HG02981 (cell line): Measurements from ENCODE around the gene TMEM184C.

Experiments
- ATAC-seq: cut with Tn5 transposase; IDR thresholded peaks from one replicate; pipeline ENCODE4 v1.9.1; 2021; ENCODE audit warnings: mild to moderate bottlenecking, moderate library complexity; ENCODE audit not compliant: unreplicated experiment

TMEM184C gene

DNA sequence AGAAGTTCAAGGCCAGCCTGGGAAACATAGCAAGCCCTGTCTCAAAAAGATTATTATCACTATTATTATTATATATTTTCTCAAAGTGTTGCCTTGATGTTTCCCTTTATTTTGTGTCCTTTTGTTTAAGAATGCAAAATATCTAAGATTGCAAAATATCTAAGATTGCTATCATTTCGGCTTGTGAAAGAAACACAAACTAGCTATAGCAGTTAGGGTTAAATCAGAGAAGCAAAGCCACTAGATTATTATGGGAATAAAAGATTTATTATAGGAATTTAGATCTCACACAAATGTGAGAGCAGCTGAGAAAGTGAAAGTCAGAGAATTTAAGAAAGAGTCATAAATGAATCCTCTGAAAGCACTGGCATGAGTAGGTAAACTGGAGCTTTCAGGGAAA is 18.0 kb upstream of the TMEM184C start:
- ATAC-seq = no peak

DNA sequence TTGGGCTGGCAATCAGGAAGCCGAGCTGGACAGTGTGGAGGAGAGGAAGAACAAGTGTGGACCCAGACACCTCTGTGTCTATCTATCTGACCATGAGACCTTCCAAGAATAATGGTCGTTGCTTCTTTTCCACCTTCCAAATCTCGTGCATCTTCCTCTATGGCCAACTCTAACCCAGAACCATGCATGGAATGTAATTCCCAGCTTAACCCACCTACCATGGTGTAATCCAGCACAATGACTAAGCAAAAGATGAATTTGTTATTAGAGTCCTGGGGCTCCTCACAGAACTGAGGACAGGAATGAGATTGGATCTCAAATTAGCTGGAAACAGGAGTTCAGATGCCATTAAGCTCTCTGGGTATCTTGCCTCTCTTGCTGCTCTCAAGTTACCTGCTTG is 17.4 kb upstream of the TMEM184C start:
- ATAC-seq = no peak

DNA sequence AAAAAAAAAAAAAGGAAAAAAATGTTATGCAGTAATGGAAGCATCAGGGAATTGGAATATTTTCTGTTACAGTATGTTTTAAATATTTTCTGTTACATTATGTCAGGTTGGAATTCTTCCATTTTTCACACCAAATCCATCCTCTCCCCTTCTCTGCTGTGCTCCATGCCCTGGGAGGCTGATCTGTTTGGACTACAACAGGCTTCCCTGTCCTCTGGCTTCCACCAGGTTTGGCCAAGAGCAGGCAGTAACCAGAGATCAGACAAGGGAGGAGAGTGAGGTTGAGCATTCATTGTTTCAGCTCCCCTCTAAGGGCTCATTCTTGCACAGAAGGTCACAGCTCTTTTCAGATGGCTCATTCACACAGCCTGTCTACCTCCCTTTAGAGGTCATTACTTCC is 11.7 kb upstream of the TMEM184C start:
- no peak for ATAC-seq

DNA sequence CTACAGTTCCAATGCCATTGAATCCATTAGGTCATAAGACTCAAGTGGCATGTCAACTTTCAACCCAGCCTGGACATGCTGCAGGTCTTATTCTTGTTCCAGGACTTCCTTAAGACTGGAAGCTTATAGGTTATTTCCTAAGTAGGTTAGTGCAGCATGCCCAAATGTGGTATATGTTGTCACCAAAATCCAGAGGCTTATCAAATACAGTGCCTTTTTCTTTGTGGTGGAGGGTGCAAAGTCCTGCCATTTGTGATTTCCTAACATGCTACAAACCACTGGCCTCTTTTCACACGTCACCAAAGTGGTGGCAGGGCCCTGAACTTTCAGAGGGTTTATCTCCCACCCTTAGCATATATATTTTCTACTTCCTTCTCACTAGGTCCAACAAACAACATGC is 9.7 kb upstream of the TMEM184C start:
- ATAC-seq = no peak

DNA sequence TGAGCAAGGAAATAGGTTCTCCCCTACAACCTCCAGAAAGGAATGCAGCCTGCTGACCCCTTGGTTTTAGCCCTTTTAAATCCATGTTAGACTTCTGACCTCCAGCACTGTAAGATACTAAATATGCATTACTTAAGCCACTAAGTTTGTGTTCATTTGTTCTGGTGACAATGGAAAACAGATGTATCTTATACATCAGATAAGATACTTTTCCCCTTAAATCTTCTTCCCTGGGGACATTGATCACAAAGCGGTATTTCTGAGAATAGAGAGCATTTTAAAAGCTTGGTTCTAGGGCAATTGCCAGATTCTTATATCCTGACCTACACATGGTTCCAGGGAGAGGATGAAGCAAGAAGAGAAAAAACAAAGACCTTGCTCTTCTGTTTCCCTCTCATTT is 6.5 kb upstream of the TMEM184C start:
- ATAC-seq = no peak

DNA sequence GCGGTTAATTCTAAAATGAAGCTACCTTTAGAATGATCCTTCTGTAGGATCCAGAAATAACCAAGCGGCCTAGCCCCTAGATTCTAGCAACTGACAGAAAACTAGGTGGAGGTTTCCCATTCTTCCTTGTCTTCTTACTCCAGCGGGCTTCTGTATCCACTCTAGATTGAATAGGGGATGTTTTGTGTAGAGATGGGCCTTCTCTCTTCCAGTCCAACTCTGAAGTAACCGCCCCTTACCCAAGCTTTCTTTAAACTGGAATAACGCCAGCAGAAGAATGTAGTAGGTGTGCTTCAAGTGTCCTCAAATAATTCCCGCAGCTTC is 386 bp upstream of the TMEM184C start:
- peak; percentile 7 for ATAC-seq

DNA sequence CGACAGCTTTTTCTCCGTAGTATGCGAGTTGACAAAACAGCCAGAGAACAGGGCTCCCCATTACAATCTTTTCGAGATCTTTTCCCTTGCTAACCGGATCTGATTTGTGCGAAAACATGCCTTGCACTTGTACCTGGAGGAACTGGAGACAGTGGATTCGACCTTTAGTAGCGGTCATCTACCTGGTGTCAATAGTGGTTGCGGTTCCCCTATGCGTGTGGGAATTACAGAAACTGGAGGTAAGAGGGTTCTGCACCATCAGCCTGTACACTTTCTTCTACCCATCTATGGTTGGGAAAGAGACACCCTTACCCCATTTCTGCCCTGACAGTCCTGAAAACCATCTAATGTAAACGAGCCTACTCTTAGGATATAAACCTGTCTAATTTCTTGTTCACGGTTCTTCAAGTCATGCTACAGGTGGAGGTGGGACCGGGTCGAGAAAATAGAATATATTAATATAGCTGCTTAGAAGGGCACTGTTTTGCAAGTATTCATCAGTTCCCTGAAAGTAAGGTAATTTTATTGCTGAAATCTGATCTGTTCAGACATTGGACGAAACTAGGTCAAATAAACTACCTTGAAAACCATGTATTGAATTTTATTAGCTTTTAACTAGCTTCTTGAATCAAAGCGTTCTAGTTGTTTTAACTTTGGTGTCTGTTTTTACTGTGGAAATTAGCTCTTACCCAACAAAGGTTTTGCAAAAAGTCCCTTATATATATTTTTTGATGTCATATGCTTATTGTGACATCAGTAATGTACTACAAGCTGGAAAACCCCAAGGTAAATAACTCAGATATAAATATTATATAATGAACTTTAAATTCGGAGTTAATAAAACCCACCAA is 869 bp downstream of the TMEM184C start:
- peak; percentile 15 for ATAC-seq

DNA sequence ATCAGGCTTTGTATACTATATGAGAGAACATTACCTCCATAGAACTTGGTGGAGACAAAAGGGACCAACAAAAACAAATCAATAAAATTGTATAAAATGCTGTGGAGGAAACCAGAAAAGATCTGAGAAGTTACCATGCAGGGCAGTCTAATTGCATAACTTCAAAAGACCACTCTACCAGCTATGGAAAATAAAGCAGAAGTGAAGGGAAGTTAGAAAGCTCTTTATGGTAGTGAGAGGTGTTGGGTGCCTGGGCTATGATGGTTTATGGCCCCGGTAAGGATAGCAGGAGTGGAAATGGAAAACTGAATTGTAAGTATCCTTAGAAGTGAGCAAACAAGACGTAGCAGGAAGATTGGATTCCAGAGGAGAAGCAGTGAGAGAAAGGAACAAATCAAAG is 3.1 kb downstream of the TMEM184C start:
- ATAC-seq = no peak

DNA sequence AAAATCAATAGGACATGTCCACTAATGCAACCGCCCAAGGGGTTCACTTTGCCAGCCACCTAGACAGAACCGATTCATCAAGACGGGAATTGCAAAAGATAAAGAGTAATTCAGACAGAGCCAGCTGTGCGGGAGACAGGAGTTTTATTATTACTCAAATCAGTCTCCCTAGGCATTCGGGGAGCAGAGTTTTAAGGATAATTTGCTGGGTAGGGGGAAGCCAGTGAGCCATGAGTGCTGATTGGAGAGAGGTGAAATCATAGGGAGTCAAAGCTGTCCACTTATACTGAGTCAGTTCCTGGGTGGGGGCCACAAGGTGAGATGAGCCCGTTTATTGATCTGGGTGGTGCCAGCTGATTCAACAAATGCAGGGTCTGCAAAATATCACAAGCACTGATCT is 8.5 kb downstream of the TMEM184C start:
- ATAC-seq = no peak

DNA sequence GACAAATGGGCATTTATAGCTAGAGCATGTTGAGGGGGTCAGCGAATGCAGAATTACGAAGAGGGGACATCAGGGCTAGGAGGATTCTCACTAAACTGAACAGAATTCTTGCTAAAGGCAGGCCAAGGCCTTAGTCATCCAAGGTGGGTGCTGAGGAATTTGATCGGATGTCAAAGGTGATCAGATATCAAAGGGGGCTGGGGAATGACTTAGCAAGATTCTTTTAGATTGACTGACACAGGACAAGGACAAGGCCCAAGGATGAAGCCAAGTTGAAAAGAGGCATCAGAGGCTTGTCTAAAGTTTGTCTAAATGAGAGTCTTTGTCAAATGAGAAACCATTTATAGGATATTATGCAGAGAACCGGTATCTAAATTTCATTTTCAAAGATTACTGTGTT is 9.7 kb downstream of the TMEM184C start:
- no peak for ATAC-seq

DNA sequence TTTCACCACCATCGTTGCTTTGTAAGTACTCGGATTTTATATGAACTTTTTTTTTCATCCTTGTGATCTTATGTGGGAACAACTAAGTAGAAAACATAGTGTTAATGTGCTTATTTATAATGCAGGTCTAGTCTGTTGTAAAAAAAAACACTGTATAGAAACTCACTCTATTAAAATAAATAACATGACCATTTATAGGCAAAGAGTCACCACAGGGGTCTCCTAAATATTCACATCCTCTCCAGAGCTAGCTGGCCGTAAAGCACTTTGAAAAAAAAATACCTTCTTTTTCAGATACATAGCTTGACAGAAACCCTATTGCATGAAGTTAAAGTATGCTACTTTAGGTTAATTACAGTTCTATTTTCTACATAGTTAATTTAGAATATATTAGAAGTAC is 11.2 kb downstream of the TMEM184C start:
- no peak for ATAC-seq

DNA sequence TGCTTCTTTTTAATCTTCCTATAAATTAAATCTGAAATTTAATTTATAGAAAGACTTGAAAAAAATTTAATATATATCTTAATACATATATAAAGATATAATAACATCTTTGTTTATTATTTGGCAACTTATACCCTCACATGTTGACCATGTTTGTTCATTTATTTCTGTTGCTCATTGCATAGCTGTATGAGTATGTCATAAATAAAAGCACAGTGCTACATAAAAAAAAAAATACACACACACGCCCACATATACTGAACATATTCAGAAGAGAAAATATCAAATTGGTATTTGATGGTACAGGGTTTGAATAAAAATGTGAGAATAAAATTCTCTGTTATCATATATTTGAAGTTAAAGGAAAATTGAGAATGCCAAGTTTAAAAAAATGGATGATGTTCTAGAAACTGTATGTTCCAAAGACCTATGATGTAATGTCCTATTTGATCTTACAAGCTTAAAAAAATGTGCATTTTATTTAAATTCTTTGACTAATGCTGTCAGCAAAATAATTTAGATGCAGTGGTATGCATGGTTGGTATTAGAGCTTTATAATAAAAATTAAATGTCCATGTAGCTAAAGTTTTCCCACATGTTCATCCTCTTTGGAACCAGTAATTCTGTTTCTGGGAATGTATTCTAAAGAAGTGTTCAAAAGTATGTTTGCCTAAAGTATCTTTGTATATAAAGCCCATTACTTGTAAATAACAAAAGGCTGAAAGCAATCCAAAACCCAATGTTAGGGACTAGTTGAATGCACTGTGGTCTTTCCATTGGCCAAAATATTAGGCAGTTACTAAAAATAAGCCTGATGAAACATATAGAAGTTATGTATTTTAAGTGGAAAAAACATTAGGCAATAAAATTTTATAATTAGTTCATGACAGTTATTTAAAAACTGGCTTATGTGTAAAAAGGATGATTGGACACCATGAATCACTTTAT is 12.9 kb downstream of the TMEM184C start:
- ATAC-seq = no peak

DNA sequence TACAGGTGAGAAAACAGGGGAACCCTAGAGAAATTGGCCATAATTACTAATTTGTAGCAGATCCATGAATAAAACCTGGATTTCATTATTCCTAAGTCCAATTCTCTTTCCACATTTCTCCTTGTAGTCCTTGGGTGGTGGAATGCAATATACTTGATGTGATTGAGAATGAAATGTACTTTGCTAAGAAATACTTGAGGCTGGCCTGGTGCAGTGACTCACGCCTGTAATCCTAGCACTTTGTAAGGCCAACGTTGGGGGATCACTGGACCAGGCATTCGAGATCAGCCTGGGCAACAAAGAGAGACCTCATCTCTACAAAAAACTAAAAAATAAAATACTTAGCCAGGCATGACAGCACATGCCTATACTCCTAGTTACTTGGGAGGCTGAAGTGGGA is 15.9 kb downstream of the TMEM184C start:
- ATAC-seq = no peak

DNA sequence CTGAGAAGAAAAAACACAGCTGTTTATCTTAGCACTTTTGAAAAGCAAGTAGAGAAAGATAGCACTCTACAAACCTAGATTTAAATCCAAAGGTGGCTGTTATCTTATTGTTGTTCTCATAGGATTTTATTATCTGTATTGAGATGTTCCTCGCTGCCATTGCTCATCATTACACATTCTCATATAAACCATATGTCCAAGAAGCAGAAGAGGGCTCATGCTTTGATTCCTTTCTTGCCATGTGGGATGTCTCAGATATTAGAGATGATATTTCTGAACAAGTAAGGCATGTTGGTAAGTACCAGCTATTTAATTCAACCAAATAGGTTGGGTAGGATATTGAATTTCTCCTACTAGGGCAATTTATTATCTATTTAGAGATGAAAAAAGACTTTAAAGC is 16.4 kb downstream of the TMEM184C start:
- ATAC-seq = no peak

DNA sequence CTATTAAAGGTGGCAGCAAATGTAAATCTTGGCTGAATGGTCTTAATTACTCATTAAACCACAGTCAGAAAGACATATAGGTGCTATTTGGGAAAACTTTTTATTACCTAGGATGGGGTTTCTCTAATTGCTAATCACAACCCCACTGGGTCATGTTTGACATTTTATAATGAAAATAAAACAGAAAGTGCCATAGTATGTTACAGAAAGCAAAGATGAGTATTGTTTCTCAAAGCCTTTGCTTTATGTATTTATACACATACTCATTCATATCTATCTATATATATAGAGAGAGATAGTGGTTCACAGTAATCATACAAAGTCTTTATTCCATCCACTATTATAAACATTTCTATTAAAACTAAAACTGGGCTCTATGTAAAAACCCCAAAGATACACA is 18.2 kb downstream of the TMEM184C start:
- no peak for ATAC-seq

DNA sequence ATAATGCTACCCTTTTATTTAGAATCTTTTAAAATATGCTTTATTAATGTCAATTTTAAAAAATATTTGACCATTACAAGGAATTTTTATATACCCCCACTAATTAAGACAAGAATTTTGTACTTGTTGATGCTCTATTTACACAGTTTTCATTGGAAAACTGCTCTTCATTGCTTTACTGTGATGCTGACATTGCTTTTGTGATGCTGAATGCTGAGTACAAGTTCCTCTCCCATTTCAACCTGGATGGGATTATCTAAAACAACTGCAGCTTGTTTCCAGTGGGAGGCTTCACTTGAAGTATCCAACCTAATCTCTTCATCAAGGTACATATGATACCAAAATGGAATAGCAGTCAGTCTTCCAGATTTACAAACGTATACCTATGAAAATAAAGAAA is 21.2 kb downstream of the TMEM184C start:
- ATAC-seq = no peak

DNA sequence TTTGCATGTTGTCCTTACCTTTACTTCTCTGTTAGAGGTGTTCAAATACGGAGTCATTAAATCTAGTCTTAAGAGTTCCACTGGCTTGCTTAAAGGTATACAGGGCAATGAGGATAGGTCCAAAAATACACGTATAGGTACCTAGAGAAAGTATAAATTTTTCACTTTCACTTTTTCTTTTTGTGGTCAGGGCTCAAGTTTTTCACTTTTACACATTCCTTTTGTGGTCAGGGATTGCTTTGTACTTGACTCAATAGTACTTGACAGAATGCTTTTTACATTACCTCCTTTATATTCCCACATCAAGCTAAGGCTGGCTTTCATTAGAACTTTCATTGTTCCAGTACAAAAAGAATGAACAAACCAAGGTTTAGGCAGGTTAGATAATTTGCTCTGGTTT is 21.7 kb downstream of the TMEM184C start:
- ATAC-seq = no peak

DNA sequence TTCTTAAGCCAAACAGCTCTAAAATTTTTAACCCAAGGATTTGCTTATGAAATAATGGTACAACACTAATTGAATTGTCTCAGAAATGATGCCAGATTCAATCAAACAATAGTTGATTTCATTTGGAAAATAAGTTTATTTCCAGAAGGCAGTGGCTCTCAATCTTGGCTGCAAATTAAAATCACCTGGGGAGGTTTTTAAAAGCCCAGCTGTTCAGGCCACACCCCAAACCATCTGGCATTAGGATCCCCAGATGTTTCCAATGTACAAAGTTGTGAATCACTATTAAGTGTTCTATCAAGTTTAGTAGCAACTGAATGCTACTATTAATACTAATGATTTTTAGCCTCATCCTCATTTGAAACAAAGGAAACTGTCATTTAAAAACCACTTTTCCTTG is 22.2 kb downstream of the TMEM184C start:
- no peak for ATAC-seq

DNA sequence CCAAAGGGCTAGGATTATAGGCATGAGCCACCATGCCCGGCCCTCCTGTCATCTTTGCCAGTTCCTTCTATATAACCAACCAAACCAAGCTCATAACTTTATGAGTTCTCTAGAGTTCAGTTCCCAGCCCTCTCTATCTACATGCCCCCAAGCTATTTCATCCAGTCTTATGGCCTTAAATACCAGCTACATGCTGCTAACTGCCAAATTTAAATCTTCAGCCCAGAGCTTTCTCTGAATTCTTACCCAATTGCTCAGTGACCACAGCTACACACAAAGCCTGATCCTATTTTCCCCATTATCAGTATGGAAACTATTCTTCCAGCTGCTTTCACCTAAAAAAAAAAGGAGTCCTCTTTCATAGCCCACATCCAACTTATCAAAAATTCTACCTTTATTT is 23.1 kb downstream of the TMEM184C start:
- no peak for ATAC-seq

DNA sequence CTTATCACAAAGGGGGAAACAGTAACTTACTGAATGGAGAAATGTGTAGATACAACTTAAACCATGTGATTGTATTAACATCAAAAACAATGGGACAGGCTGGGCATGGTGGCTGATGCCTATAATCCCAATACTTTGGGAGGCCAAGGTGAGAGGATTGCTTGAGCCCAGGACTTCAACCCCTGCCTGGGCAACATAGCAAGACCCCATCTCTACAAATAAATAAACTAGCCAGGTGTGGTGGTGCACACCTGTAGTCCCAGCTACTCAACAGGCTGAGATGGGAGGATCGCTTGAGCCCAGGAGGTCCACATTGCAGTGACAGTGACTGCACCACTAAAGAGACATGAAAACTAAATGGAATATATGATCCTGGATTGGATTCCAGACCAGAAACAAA is 26.4 kb downstream of the TMEM184C start:
- ATAC-seq = no peak

DNA sequence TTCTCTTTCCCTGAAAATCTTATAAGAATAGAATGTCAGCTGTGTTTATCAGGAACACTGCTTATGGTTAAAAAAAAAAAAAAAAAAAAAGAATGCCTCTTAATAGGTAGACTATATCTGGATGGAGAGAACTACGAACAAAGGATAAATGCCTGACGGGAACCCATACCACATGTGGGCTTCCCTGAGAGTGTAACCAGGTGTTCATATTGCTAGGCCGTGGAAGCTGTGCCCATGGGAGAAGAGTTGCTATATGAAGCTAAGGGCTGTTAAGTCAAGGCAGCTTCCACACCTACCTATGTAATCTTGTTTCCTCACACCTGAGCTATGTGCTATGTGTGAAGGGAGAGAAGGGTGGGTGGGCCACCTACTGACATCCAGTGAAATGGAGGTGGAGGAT is 27.3 kb downstream of the TMEM184C start:
- ATAC-seq = no peak

DNA sequence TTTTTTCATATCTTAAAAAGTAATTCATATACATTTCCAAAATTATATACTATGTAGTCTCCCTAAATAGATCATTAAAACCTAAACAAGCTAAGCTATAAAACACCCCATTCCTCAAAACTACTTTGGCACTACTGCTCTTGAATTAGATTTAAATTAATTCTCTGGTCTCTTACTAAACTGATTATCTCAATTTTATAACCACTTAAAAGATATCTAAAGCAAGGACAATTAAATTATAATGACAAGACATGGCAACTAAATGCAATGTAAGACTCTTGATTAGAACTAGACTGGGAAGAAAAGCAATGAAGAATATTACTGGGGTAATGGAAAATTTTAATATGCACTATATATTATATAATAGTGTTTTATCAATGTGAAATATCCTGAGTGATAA is 27.9 kb downstream of the TMEM184C start:
- ATAC-seq = no peak
